Bronchial epithelial cell (primary cell): ENCODE results near the gene MACROD1. TPM values are rescaled to one million over a fixed set of nuclear protein-coding genes. Genes with fewer than 3 reads are reported as not detected.

Experiments
- DNase-seq: peaks from one replicate; pipeline ENCODE4 v3.0.0-alpha.2; 2010; ENCODE audit warnings: low read depth
- FAIRE-seq: peaks from 2 replicates; lab custom pipeline; 2011; peaks lifted over from hg19 to GRCh38; lab: Jason Lieb, UNC
- H3K27me3 ChIP-seq: 2 replicates; pipeline ENCODE4 v1.5.1; 2011; ENCODE audit warnings: low read length; ENCODE audit not compliant: control insufficient read depth, insufficient read depth
- H3K36me3 ChIP-seq: 2 replicates; pipeline ENCODE4 v1.5.1; 2011; ENCODE audit warnings: low read length; ENCODE audit not compliant: control insufficient read depth, insufficient read depth
- H3K4me3 ChIP-seq: 2 replicates; pipeline ENCODE4 v1.5.1; 2011; ENCODE audit warnings: mild to moderate bottlenecking, low read depth, low read length, control low read depth
- CTCF ChIP-seq: IDR thresholded peaks from 2 replicates; pipeline ENCODE4 v1.5.1; 2011; ENCODE audit warnings: mild to moderate bottlenecking, moderate library complexity, low read length, control low read depth, inconsistent platforms; ENCODE audit not compliant: insufficient read depth, severe bottlenecking
- total RNA-seq: library from RNA; depleted of rRNA; stranded (reverse); fragments of >200 nt; gene quantifications from 2 replicates; pipeline ENCODE4 v1.2.1, GENCODE V29; 2014

Gene MACROD1
- total RNA-seq, 1 donor from 2014 or later = 17.9 TPM

- no peaks in the 10 kb centered on the region for H3K27me3 ChIP-seq
- FAIRE-seq = no peak
- H3K36me3 ChIP-seq = peaks cover 2% of the 10 kb centered on the region
- no peak for DNase-seq
- no peak overlapping the region for H3K4me3 ChIP-seq
- TF ChIP-seq CTCF = no peak
Observed at GRCh38 chr11:64150481-64151239, 15.3 kb downstream of the MACROD1 start.

GRCh38 chr11:64150051-64150450 lies 15.9 kb downstream of the MACROD1 start:
- no peak overlapping the region for H3K4me3 ChIP-seq
- no peaks in the 10 kb centered on the region for H3K27me3 ChIP-seq
- TF ChIP-seq CTCF = no peak
- no peak for DNase-seq
- H3K36me3 ChIP-seq = peaks cover 2% of the 10 kb centered on the region
- FAIRE-seq = no peak

GRCh38 chr11:64148917-64149617 lies 16.8 kb downstream of the MACROD1 start:
- no peak for DNase-seq
- FAIRE-seq = peak; percentile 83
- TF ChIP-seq CTCF = no peak

GRCh38 chr11:64148226-64148916 lies 17.5 kb downstream of the MACROD1 start:
- Histone ChIP-seq H3K27me3 (no peaks in the 10 kb centered on the region), H3K36me3 (peaks cover 2% of the 10 kb centered on the region), H3K4me3 (no peak overlapping the region)
- TF ChIP-seq CTCF = peak; percentile 90
- peak; percentile 42 for DNase-seq
- no peak for FAIRE-seq

More at GRCh38 chr11:64148917-64149617, 16.8 kb downstream of the MACROD1 start:
- H3K36me3 ChIP-seq = peaks cover 2% of the 10 kb centered on the region
- H3K27me3 ChIP-seq = no peaks in the 10 kb centered on the region
- H3K4me3 ChIP-seq = no peak overlapping the region

- FAIRE-seq (no peak), DNase-seq (peak; percentile 26)
- Histone ChIP-seq H3K27me3 (no peaks in the 10 kb centered on the region), H3K4me3 (no peak overlapping the region), H3K36me3 (peaks cover 2% of the 10 kb centered on the region)
- peak; percentile 86 for TF ChIP-seq CTCF
Observed at GRCh38 chr11:64146036-64146955, 19.6 kb downstream of the MACROD1 start.
